Measurements from ENCODE around the gene PIM3. TPM values are rescaled to one million over a fixed set of nuclear protein-coding genes. Genes with fewer than 3 reads are reported as not detected.
A peak's percentile ranks its signal among the peaks of the same experiment; 100 is the strongest.
"Not testable (repeated sequence)": the region's sequence is repeated elsewhere in the genome, so short reads cannot be mapped to it uniquely, and the experiment has no call there.

The PIM3 gene
- total RNA-seq, 1 experiment from 2014 or later: 15.4 TPM

DNA sequence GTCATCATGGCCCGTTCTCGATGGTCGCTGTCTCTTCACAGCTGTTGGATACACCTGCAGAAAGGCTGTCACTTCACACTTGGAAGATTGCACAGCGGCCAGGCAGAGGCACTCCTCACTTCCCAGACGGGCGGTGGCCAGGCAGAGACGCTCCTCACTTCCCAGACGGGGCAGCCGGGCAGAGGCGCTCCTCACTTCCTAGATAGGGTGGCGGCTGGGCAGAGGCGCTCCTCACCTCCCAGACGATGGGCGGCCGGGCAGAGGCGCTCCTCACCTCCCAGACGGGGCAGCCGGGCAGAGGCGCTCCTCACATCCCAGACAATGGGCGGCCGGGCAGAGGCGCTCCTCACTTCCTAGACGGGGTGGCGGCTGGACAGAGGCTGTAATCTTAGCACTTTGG is 29.3 kb downstream of the PIM3 start:
- H3K27ac ChIP-seq (ENCODE audit: low read length); H3K79me2 ChIP-seq (ENCODE audit: low read length); H3K9me3 ChIP-seq (ENCODE audit: low read length); H3K4me3 ChIP-seq (ENCODE audit: low read length); H3K4me2 ChIP-seq (ENCODE audit: low read depth, low read length, poor library complexity, severe bottlenecking); H3K9ac ChIP-seq (ENCODE audit: low read length); H3K27me3 ChIP-seq (ENCODE audit: low read length); DNase-seq; H3K4me1 ChIP-seq (ENCODE audit: low read length); H4K20me1 ChIP-seq (ENCODE audit: insufficient read depth, low read depth, low read length); H2AFZ ChIP-seq (ENCODE audit: low read length); H3K36me3 ChIP-seq (ENCODE audit: insufficient read depth, low read length); H3K9me2 ChIP-seq (replicated peaks; ENCODE audit: insufficient read depth, low read length): not testable (repeated sequence)

- no peak for DNase-seq
- Histone ChIP-seq H3K27ac (ENCODE audit: low read length) (no peak overlapping the region), H3K36me3 (ENCODE audit: insufficient read depth, low read length) (no peaks in the 10 kb centered on the region), H2AFZ (ENCODE audit: low read length) (no peak overlapping the region), H3K4me2 (ENCODE audit: low read depth, low read length, poor library complexity, severe bottlenecking) (no peak overlapping the region), H4K20me1 (ENCODE audit: insufficient read depth, low read depth, low read length) (no peaks in the 10 kb centered on the region), H3K4me3 (ENCODE audit: low read length) (no peak overlapping the region), H3K79me2 (ENCODE audit: low read length) (no peaks in the 10 kb centered on the region), H3K27me3 (ENCODE audit: low read length) (no peaks in the 10 kb centered on the region), H3K9me3 (ENCODE audit: low read length) (peaks cover under 1% of the 10 kb centered on the region; the same call in 1 of the 2 replicates), H3K9me2 (replicated peaks; ENCODE audit: insufficient read depth, low read length) (no peaks in the 10 kb centered on the region), H3K9ac (ENCODE audit: low read length) (no peak overlapping the region), H3K4me1 (ENCODE audit: low read length) (no peaks in the 10 kb centered on the region)
Observed at GRCh38 chr22:49991167-49991566, 30.6 kb downstream of the PIM3 start.

- no peaks in the 10 kb centered on the region for H3K36me3 ChIP-seq (ENCODE audit: insufficient read depth, low read length)
- H3K27ac ChIP-seq (ENCODE audit: low read length): no peak overlapping the region
- no peaks in the 10 kb centered on the region for H3K9me2 ChIP-seq (replicated peaks; ENCODE audit: insufficient read depth, low read length)
- no peaks in the 10 kb centered on the region for H4K20me1 ChIP-seq (ENCODE audit: insufficient read depth, low read depth, low read length)
- DNase-seq: no peak
- no peaks in the 10 kb centered on the region for H3K4me1 ChIP-seq (ENCODE audit: low read length)
- no peaks in the 10 kb centered on the region for H3K27me3 ChIP-seq (ENCODE audit: low read length)
- no peak overlapping the region for H3K9ac ChIP-seq (ENCODE audit: low read length)
- H3K9me3 ChIP-seq (ENCODE audit: low read length): no peaks in the 10 kb centered on the region
- H3K4me3 ChIP-seq (ENCODE audit: low read length): no peak overlapping the region
- H3K79me2 ChIP-seq (ENCODE audit: low read length): no peaks in the 10 kb centered on the region
- H2AFZ ChIP-seq (ENCODE audit: low read length): no peak overlapping the region
- no peak overlapping the region for H3K4me2 ChIP-seq (ENCODE audit: low read depth, low read length, poor library complexity, severe bottlenecking)
Observed at GRCh38 chr22:49991907-49992533, 31.4 kb downstream of the PIM3 start.

DNA sequence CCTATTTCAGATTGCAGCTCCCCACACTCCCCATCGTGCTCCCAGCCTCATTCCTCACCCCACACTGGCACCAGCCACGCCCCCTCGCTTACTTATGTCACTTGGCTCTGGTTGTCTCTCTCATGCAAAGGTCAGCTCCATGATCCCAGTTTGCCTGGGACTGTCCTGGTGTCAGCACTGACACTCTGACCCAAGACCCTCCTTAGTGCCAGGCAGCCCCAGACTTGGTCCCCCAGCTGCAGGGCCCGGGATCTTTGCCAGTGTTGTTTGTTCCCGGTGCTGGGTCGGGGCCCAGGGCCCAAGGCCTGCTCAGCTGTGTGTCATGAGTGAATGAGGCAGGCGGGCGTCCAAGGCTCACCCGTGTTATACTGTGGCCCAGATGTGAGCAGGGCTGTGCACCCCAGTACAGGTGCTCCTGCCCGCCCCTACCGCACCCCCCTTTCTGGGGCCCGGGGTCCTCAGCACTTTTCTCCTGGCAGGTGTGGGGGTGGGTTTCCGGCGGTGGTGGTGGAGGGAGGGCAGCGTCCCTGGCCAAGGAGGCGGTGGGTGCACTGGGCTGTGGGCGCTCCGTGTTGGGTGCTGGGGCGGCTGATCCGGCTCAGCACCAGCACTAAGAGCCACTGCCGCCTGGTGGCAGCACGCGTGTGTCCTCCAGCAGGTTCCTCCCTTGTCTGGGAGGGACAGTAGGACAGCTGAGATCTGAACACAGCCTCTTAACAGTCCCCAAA is 32.5 kb downstream of the PIM3 start:
- H3K4me3 ChIP-seq (ENCODE audit: low read length): no peak overlapping the region
- no peaks in the 10 kb centered on the region for H3K9me2 ChIP-seq (replicated peaks; ENCODE audit: insufficient read depth, low read length)
- no peak overlapping the region for H3K4me2 ChIP-seq (ENCODE audit: low read depth, low read length, poor library complexity, severe bottlenecking)
- H4K20me1 ChIP-seq (ENCODE audit: insufficient read depth, low read depth, low read length): no peaks in the 10 kb centered on the region
- H3K36me3 ChIP-seq (ENCODE audit: insufficient read depth, low read length): no peaks in the 10 kb centered on the region
- no peaks in the 10 kb centered on the region for H3K9me3 ChIP-seq (ENCODE audit: low read length)
- H3K9ac ChIP-seq (ENCODE audit: low read length): no peak overlapping the region
- no peaks in the 10 kb centered on the region for H3K79me2 ChIP-seq (ENCODE audit: low read length)
- H2AFZ ChIP-seq (ENCODE audit: low read length): no peak overlapping the region
- DNase-seq: peak; percentile 83
- H3K27ac ChIP-seq (ENCODE audit: low read length): no peak overlapping the region
- no peaks in the 10 kb centered on the region for H3K4me1 ChIP-seq (ENCODE audit: low read length)
- H3K27me3 ChIP-seq (ENCODE audit: low read length): no peaks in the 10 kb centered on the region

DNA sequence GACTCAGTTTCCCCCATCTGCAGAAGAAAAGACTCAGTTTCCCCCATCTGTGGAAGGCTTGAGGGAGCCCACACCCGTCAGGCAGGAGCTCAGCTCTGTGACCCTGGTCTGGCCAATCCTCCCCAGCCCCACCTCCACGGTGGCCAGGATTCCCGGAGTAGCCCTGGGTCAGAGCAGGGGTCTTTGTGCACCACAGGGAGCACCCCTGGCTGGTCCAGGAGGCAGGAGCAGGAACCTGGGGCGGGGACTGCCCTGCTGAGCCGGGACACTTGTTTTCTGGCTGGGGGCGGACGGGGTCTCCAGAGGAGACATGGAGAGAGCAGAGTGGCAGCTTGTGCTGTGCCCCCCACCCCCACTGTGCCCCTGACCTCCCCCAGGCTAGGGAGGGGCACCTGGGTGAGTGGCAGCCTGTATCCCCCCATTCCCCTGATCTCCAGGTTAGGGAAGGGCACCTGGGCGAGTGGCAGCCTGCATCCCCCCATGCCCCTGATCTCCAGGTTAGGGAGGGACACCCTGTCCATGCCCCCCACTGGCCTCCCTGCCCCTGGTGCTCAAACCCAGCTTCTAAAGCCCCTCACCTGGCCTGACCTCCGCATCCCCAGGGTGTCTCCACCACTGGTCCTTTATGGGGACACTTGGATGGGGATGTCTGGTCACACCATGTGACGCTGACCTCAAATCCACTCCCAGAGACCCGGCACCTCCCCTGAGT is 33.2 kb downstream of the PIM3 start:
- Histone ChIP-seq H3K27ac (ENCODE audit: low read length) (no peak overlapping the region), H3K9me2 (replicated peaks; ENCODE audit: insufficient read depth, low read length) (no peaks in the 10 kb centered on the region), H3K4me2 (ENCODE audit: low read depth, low read length, poor library complexity, severe bottlenecking) (no peak overlapping the region), H3K27me3 (ENCODE audit: low read length) (no peaks in the 10 kb centered on the region), H3K4me1 (ENCODE audit: low read length) (no peaks in the 10 kb centered on the region), H4K20me1 (ENCODE audit: insufficient read depth, low read depth, low read length) (no peaks in the 10 kb centered on the region), H3K79me2 (ENCODE audit: low read length) (no peaks in the 10 kb centered on the region), H3K9me3 (ENCODE audit: low read length) (no peaks in the 10 kb centered on the region), H3K4me3 (ENCODE audit: low read length) (no peak overlapping the region), H3K36me3 (ENCODE audit: insufficient read depth, low read length) (no peaks in the 10 kb centered on the region), H3K9ac (ENCODE audit: low read length) (no peak overlapping the region), H2AFZ (ENCODE audit: low read length) (no peak overlapping the region)
- DNase-seq: no peak

GRCh38 chr22:49994361-49995040 is 33.9 kb downstream of the PIM3 start:
- no peak overlapping the region for H2AFZ ChIP-seq (ENCODE audit: low read length)
- H3K9ac ChIP-seq (ENCODE audit: low read length): no peak overlapping the region
- H3K4me2 ChIP-seq (ENCODE audit: low read depth, low read length, poor library complexity, severe bottlenecking): no peak overlapping the region
- H3K36me3 ChIP-seq (ENCODE audit: insufficient read depth, low read length): no peaks in the 10 kb centered on the region
- no peaks in the 10 kb centered on the region for H3K9me3 ChIP-seq (ENCODE audit: low read length)
- no peaks in the 10 kb centered on the region for H3K4me1 ChIP-seq (ENCODE audit: low read length)
- no peak overlapping the region for H3K4me3 ChIP-seq (ENCODE audit: low read length)
- no peaks in the 10 kb centered on the region for H3K9me2 ChIP-seq (replicated peaks; ENCODE audit: insufficient read depth, low read length)
- H3K27ac ChIP-seq (ENCODE audit: low read length): no peak overlapping the region
- DNase-seq: no peak
- no peaks in the 10 kb centered on the region for H3K79me2 ChIP-seq (ENCODE audit: low read length)
- no peaks in the 10 kb centered on the region for H4K20me1 ChIP-seq (ENCODE audit: insufficient read depth, low read depth, low read length)
- no peaks in the 10 kb centered on the region for H3K27me3 ChIP-seq (ENCODE audit: low read length)

DNA sequence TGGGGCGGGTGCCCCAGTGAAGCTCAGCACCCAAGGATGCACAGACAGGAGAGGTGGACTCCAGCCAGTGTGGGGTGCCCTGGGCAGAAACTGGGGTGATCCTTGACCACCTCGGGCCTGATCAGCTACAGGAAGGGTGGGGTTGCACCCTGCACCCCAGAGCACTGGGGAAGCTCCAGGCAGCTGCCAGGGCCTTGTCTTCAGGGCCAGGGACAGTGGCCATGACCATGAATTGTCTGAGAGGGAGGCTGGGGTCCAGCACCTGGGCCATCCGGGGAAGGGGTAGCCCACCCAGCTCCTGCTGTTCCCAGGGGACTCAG is 34.4 kb downstream of the PIM3 start:
- H3K9me3 ChIP-seq (ENCODE audit: low read length): no peaks in the 10 kb centered on the region

More for the DNA sequence above, 34.4 kb downstream of the PIM3 start:
- Histone ChIP-seq H2AFZ (ENCODE audit: low read length) (no peak overlapping the region), H3K9ac (ENCODE audit: low read length) (no peak overlapping the region), H3K4me2 (ENCODE audit: low read depth, low read length, poor library complexity, severe bottlenecking) (no peak overlapping the region), H3K36me3 (ENCODE audit: insufficient read depth, low read length) (no peaks in the 10 kb centered on the region), H3K4me3 (ENCODE audit: low read length) (no peak overlapping the region), H3K27me3 (ENCODE audit: low read length) (no peaks in the 10 kb centered on the region), H4K20me1 (ENCODE audit: insufficient read depth, low read depth, low read length) (no peaks in the 10 kb centered on the region), H3K9me2 (replicated peaks; ENCODE audit: insufficient read depth, low read length) (no peaks in the 10 kb centered on the region), H3K4me1 (ENCODE audit: low read length) (no peaks in the 10 kb centered on the region), H3K79me2 (ENCODE audit: low read length) (no peaks in the 10 kb centered on the region), H3K27ac (ENCODE audit: low read length) (no peak overlapping the region)
- DNase-seq: no peak

Data from Karpas-422 (cell line).